Activated CD4-positive, alpha-beta T cell treated with anti-CD3 and anti-CD28 coated beads, Interleukin-2, amount 50 U/mL, for 24 hours (primary cell): Measurements from ENCODE around the gene ASCC1.
"Not testable (repeated sequence)": the region's sequence is repeated elsewhere in the genome, so short reads cannot be mapped to it uniquely, and the experiment has no call there.

Experiments
- DNase-seq, 2 donors: peaks; one replicate each; pipeline ENCODE4 v3.0.0-alpha.2; 2020; ENCODE audit warnings: low read depth in 1 of 2, low spot score in 1 of 2

Gene ASCC1

DNA sequence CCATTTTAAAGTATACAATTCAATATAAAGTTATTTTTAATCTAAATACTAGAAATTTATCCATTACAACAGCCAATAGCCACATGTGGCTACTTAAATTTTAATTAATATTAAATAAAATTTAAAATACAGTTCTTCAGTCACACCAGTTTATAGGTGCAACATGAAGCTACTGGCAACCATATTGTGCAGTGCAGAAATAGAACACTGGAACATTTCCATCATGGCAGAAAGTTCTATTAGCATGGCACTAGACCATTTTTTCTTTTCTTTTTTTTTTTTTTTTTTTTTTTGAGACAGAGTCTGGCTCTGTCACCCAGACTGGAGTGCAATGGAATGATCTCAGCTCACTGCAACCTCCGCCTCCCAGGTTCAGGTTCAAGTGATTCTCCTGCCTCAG lies 5.2 kb upstream of the ASCC1 start:
- DNase-seq, result no peak

DNA sequence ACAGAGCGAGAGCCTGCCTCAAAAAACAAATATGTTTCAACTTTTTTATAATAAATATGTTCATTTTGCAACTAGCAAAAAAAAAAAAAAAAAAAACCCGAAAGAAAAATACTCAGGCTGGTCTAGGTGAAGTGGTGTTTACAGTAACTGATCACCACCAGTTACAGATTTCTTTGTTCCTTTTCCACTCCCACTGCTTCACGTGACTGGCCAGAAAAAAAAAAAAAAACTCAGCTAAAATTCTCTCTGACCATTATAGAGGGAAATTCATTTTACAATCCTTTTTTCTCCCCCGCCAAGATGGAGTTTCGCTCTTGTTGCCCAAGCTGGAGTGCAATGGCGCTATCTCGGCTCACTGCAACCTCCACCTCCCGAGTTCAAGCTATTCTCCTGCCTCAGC lies 4.6 kb upstream of the ASCC1 start:
- no peak for DNase-seq

DNA sequence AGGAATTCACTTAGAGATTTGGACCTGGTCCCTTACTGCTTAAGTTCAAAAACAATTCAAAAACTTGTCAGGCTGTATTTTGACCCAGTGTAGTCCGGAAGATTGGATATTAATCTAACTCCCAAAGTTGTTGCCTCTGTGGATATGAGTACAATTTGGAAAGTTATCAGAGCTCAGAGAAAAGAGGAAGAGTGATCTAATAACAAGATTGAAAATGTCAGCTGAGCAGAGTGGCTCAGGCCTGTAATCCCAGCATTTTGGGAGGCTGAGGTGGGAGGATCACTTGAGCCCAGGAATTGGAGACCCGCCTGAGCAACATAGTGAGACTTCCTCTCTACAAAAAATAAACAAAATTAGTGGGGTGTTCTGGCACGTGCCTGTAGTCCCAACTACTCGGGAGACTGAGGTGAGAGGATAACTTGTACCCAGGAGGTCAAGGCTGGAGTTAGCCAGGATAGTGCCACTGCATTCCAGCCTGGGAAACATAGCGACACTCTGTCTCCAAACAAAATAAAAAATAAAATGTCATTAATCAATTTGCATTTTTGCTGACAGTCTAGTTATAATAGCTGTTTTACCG lies 3.2 kb upstream of the ASCC1 start:
- no peak for DNase-seq

DNA sequence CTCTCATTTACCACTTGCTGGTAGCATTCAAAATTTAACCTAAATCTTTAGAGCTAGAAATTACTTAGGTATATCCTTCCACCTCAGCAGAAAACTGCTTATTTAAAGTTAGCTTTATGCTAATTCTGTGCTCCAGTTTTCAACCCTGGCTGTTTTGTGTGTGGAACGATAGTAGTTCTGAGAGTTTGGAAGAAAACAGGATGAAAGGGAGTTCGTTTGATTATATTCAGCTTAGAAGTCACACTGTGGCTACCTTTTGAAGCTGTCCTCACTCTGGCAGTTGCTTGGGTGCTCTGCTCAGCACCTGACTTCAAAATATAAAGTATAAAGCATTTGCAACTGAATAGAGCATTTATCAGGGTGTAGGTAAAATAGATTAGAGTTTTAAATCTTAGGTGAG lies 2.6 kb upstream of the ASCC1 start:
- no peak for DNase-seq

DNA sequence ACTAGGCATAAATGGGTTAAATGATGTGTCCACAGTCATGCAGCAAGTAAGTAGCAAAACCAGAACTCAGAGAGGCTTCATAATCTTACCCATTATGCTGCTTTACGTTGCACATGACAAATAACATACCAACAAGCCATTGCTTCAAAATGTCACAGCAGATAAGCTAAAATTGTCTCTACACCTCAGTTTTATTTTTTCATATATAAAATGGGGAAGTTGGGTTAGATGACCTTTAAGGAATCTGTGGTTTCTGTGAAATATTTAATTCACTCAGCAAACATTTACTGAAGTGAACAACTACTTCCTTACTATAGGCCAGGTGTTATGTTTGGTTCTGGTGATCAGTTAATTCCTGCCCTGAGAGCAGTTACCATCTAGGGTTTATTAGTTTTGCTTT lies 2.2 kb upstream of the ASCC1 start:
- no peak for DNase-seq

DNA sequence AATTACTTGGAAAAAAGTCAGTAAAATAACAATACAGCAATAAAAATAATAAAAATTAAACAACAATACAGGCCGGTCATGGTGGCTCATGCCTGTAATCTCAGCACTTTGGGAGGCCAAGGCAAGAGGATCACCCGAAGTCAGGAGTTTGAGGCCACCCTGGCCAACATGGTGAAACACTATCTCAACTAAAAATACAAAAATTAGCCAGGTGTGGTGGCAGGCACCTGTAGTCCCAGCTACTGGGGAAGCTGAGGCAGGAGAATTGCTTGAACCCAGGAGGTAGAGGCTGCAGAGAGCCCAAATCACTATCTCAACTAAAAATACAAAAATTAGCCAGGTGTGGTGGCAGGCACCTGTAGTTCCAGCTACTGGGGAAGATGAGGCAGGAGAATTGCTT lies 4.2 kb downstream of the ASCC1 start:
- not testable (repeated sequence) for DNase-seq

DNA sequence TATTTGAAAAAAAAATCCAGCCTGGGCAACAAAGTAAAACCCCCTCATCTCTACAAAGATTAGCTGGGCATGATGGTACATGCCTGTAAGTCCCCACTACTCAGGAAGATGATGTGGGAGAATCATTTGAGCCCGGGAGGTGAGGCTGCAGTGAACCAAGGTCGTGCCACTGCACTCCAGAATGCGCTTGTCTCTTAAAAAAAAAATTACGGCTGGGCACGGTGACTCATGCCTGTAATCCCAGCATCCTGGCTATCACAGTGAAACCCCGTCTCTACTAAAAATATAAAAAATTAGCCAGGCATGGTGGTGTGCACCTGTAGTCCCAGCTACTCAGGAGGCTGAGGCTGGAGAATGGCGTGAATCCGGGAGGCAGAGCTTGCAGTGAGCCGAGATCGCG lies 4.7 kb downstream of the ASCC1 start:
- DNase-seq, result not testable (repeated sequence)

DNA sequence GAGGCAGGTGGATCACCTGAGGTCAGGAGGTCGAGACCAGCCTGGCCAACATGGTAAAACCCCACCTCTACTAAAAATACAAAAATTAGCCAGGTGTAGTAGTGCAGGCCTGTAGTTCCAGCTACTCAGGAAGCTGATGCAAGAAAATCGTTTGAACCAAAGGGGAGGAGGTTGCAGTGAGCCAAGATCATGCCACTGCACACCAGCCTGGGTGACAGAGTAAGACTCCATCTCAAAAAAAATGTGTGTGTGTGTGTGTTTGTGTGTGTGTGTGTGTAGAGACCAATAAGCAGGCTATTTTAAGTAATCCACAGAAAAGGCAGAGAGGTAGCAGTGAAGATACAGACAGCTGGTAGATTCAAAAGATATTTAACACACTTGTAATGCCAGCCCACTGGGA lies 7.5 kb downstream of the ASCC1 start:
- not testable (repeated sequence) for DNase-seq

DNA sequence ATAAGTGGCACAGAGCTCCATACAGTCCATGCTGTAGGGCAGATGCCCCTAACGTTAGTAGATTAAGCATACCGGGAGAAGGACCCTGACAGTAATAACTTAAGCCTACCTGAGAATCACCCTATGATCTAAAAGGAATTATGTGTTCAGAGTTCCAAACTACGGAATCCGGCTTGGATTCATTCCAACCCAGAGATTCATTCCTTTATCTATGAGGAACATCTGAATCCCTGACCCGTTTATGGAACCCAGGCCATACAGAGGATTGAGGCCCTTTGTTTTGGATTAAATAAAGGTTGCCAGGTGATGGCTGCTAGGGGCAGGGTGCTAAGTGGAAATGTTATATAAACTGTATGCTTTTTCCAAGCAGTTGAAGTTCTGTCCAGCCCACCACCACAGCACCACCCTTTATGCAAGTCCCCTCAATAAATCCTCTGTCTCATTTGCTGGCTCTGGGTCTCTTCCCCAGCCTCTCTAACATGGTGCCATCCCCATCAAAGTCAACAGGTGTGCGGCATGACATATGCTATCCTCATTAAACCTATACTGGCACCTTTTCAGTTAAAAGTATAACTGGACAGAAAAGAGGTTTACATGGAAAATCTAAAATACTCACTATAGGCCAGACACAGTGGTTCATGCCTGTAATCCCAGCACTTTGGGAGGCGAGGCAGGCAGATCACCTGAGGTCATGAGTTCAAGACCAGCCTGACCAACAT lies 9.4 kb downstream of the ASCC1 start:
- no peak for DNase-seq

DNA sequence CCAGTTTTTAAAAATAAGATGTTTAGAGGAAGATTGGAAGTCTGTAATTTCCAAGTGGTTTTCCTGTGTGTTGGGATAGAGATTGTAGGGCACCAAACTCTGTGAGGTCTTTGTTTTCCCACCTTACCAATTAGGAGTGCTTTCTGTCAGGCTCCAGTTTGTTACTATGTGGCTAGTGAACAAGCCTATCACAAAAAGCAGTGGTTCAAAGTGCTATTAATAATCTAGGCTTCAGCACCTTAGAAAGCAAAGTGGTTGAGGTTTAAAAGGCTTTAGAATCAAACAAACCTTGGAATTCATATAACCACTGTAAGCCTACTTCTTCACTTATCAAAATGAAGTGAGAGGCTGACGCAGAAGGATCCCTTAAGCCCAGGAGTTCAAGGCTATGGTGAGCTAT lies 11.4 kb downstream of the ASCC1 start:
- DNase-seq, result no peak

DNA sequence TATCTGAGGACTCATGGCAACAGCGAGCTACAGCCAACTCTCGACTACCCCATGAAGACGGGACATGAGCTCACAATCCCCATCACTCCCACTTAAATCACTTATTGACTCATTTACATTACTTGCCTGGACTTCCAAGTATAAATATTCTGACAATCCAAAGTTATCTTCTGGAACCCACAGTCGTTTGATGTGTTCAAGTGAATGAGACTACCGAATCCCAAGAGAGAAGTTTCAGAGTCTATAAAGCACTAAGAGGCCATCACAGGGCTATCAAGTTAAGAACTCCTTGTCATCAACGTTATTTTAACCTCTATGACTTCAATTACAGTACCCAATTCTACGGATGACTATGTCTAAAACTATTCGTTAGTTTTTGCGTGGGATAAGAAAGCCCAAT lies 11.8 kb downstream of the ASCC1 start:
- DNase-seq, result no peak

DNA sequence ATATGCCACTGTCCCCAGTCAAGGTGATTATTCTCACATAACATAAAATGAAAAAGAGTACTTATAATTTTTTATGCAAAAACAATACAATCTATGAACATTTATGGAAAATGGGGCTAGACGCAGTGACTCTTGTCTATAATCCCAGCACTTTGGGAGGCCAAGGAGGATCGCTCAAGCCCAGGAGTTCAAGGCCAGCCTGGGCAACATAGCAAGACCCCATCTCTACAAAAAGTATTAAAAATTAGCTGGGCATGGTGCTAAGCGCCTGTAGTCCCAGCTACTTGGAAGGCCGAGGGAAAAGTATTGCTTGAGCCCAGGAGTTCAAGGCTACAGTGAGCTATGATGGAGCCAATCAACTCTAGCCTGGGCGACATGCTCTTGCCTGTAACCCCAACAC lies 14.8 kb downstream of the ASCC1 start:
- DNase-seq, result no peak

DNA sequence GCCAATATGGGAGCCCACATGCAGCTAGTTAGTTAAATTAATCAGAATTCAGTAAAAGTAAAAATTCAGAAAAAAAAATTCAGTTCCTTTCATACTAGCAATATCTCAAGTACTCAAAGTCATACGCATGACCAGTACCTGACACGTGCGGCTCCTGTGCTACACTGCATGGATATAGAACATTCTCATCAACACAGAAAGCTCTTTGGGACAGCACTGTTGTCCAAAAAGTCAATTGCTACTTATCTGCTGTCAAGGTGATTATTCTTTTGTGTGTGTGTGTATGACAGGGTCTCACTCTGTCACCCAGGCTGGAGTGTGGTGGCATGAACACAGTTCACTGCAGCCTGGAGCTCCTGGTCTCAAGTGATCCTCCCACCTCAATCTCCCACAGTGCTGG lies 15.2 kb downstream of the ASCC1 start:
- DNase-seq, result no peak

DNA sequence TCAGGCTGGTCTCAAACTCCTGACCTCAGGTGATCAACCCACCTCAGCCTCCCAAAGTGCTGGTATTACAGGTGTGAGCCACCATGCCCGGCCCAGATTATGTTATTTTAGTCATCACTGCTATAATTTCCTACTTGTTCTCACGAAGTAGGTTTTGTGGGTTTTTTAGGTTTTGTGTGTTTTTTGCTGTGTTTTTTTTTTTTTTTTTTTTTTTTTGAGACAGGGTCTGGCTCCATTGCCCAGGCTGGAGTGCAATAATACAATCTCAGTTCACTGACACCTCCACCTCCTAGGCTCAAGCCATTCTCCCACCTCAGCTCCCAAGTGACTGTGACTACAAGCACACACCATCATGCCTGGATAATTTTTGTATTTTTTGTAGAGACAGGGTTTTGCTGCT lies 21.1 kb downstream of the ASCC1 start:
- no peak for DNase-seq

DNA sequence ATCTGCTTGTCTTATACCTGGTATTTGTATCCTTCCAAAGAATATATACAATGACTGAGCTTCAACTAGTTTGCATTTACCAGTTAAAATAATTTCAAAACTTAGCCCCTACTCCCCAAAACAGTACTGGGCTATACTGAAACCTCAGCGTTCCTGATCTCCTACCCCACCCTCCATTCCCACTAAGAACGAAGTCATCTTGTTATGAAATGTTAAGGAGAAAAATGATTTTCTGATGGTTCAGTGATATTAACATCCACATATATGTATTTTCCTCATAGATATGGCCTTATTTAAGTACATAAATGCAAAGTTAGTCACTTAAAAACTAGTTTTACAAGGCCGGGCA lies 29.1 kb downstream of the ASCC1 start:
- no peak for DNase-seq

DNA sequence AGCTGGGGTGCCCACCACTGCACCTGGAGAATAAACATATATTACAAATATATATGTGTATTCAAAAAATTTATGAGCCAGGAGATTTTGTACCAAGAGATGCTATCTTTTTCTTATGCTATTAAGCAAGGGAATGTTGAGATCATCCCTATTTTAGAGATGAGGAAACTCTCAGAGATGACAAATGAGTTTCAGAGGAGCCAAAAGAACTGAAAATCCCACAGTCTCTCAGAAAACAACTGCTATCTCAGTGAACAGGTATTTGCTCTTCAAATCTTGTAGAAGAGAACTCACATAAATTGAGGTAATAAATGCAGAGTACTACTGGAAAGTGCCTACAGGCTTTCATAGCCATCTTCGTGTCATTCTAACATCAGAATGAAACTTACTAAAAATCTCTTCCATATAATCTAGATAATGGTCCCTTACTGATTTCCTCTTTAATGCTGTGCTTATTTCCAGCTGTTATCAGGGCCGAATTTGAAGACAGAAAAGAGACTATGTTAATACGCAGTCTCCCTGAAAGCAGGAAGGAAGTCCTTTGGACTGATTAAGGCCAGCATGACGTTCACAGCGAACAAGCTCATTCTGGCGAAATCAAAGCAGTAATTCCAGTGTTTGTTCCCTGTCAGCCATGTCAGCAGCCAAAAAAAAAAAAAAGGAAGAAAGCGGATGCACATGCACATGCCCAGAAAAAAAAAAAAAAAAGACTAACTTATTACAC lies 29.7 kb downstream of the ASCC1 start:
- DNase-seq, result no peak

DNA sequence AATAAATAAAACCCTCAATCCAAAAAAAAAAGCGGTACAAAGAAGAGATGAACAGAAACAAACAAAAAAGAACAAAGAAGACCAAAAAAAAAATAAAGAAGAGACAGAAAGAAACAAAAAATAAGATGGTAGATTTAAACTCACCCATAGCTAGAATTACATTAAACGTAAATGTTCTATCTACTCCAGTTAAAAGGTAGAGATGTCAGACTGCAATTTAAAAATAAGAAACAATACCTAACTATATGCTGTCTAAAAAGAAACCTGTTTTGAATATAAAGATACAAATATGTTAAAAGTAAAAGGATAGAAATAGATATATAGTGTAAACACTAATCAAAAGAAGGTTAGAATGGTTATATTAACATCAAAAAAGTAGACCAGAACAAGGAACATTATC lies 31.9 kb downstream of the ASCC1 start:
- no peak for DNase-seq

DNA sequence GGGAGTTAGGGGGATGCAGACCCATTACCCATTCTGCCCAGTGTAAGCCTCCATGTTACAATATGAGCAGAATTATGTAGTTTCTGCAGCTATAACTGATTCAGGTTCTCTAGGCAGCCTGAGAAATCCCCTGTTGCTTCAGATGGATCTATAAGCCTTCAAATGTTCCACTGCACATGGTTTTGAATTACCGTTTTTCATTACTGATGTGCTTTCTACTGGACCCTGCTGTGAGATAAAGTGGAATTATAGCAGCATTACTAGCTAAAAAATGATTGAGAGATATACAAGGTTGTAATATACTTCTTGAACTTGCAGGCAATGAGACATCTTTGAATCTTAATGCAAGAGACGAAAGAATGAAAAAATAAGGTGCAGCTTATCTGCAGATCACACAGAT lies 38.6 kb downstream of the ASCC1 start:
- no peak for DNase-seq

DNA sequence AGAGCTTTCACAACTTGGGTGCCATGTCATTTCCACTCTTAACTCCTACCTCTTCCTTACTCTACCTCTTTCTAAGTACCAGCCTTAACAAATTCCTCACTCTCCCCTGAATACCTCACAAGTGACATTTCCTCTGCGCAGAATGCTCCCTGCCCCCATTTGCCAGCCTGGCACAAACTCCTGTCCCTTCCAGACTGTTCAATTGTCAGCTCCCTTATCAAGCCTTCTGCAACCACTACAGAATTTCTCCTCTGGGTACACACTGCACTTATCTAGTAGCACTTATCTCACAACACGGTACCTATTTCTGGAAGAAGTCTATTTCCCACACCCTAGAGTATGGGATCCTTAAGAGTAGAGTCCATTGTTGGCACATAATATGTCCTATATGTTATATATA lies 39.4 kb downstream of the ASCC1 start:
- DNase-seq, result no peak

DNA sequence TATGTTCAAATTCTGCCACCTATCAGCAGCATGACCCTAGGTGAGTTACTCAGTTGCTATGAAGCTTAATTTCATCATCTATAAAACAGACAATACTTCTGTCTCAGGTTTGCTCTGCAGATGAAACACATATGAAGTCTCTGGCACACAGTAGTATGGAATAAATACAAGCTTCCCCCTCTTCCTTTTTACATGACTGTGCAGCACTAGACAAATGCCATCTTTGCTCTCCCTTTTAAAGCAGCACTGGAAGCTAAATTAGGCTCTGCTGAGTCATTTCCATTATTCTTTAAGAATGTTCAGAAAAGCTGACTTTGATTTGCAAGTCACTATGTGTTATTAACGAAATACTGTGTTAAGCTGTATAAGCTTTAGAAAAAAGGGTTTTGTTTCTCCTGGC lies 40.9 kb downstream of the ASCC1 start:
- DNase-seq, result no peak

DNA sequence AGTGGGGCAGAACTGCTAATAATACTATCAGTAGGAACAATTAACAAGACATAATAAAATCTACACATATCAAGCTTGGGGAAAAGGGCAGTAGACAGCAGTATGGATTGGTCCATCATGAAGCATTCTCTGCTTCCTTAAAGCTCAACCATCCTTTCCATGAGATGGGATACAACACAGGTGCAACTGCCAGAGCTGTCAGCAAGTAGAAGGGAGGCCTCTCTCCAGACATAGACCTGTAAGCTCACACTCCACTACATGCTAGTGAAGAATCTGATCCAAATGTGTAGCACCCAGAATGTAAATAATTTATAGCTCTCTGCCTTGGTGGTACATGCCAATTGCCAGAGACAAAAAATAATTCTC lies 41.8 kb downstream of the ASCC1 start:
- DNase-seq, result no peak

DNA sequence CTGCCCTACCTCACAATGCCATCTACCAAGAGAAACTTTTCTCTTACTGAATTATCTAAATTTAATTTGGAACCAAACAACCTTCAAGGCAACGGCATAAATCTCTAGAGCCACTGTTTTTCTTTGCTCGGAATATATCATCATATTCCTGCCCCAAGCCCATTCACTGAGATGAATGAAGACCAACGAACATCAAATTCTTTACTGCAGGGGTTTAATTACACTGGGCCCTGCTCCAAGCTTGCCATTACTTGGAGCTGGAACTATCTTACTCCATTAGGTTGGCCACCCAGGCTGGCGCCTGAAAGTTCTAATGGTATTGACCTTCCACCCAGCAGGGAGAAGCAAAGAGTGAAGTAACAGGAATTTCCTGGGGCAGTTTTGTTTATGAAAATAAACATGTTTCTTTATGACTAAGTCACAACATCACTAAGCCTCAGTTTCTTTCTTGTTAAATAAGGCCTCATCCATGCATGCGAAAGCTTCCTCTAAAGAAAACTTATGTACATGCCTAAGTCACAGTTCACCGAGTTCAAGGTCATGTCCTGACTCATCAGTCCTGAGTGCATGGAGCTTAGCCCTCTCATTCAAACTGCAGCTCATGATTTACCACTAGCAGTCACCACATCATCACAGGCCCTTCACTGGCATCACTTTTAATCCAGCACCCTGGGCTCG lies 42.3 kb downstream of the ASCC1 start:
- DNase-seq, result no peak
